Measurements from ENCODE around the gene CYFIP2. TPM values are rescaled to one million over a fixed set of nuclear protein-coding genes. Genes with fewer than 3 reads are reported as not detected.
A peak's percentile ranks its signal among the peaks of the same experiment; 100 is the strongest.

The CYFIP2 gene
- total RNA-seq, 1 donor from 2014 or later = 319 TPM

DNA sequence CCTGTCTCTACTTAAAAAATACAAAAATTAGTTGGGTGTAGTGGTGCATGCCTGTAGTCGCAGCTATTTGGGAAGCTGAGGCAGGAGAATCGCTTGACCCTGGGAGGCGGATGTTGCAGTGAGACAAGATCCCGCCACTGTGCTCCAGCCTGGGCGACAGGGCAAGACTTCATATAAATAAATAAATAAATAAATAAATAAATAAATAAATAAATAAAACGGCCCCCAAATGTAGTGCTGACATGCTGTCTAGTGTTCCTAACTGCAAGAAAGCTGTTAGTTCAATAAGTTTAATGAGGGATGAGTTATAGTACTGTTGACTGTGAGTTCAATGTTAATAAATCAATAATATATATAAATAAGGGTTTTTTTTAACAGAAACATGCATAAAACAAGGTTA, 7.5 kb upstream of the CYFIP2 start:
- DNase-seq (ENCODE audit: low spot score) = no peak

DNA sequence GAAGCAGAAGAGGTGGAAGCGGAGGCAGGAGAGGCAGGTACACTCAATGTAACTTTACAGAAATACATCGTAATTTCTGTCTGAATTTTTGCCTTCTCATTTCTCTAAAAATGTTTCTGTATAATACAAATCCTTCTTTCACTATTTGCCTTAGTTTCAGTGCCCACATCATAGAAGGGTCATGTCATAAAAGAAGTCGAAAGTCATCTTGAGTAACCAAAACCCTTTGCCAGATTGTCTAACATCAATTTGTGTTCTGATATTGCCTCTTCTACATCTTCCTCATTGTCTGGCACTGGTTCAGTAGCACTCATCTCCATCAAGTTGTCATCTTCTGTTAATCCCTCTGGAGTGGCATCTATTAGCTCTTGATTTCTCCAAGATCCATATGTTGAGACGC, 6.2 kb upstream of the CYFIP2 start:
- DNase-seq (ENCODE audit: low spot score) = no peak

DNA sequence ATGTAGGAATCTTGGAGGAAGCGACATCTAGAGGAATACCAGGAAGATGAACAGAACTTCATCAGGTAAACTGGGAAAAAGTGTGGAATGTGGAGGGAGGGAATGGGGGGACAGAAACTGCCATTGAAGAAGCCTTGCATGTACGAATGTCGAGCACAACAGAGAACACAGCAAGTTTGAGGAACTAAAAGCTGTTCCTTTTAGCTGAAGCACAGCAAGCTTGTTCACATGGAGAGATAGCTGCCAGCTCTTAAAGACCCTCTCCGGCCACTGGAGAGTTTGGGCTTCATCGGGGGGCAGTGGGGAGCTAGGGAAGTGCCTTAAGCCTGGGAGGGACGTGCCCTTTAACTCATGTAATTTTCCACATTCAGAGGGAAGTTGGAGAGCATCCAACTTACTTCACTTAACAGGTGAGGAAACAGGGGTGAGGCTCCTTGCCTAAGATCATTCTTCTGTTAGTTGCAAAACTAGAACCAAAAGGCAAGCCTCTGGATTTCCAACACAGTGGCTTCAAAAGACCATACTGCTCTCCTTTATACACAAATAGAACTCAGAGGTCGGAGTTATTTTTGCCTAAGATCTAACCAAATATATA, 2.3 kb upstream of the CYFIP2 start:
- no peak for DNase-seq (ENCODE audit: low spot score)

DNA sequence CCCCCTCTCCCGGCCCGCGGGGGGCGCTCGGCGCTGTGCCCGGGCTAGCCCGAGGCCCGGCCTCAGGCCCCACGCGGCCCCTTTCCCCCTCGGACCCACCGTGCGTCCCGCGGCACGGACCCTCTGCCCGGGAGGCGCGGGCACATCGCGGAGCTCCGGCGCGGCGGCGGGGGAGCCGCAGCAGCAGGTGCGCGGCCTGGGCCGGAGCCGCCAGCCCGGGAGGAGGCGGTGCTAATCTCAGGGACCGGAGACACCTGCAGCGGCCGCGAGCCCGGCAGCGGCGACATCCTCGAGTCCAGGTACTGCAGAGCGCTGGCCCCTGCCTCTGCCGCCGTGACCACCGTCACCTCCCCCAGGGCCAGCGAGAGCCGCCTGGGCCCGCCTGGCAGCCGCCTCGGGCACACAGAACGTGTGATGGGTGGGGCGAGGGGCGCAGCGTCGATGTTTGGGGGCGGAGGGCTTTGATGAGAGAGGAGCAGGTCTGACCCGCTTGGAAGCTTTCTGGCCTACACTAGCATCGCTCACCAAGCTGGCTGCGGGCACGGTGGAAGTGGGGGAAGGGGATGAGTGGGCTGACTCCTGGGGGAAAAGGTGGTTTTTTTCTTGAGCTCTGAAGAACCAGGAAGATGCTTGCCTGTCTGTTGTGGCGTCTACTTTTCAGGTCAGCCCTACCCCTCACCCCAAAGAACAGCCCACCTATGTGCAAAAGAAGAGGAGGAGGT, 524 bp downstream of the CYFIP2 start:
- no peak for DNase-seq (ENCODE audit: low spot score)

DNA sequence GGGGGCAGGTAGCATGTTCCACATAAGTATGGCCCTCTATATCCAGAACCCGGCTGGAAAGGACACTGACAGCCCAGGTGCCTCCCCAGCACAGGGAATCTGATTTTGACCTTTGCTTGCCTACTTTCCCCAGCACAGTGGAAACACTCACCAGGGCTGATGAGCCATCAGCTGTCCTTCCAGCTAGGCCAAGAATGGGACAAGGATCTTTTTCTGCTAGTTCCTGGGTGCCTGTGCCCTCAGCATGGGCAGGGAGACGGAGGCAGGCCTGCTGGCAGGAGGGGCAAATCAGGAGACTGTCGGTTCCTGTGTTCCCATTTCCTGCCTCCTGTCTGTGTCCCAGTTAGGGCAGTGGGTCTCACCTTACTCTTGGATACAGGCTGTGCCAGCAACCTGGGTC, 1.1 kb downstream of the CYFIP2 start:
- no peak for DNase-seq (ENCODE audit: low spot score)

DNA sequence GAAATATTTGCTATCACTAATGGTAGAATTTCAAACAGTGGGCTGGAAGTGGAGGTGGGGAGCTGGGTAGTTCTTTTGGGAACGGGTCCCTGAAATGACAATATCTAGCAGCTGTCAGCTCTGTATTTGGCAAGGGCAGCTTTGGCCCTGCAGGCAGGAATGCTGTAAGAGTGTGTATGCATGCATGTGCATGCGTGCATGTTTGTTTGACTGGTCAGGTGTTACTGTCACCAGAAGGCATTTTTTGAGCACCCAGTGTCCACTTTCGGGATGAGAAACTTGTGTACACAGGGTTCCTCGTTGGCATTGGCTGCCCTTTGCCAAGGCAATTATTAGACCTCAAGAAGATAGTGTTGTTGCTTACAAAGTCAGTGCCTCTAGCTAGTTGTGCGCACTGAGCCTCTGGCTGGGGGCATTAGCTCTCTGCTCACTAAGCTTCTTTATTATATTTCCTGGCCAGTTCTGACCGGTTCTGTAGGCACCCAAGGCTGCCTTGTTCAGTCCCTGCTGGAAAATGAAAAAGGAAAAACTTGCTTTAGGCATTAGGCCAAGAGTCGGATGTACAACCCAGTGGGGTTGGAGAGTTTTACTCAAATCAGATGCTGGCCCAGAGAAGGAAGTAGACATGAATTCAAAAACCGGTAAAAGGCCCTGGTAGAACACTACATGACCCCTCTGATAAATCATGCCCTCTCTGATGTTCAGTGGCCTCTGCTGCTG, 2.0 kb downstream of the CYFIP2 start:
- DNase-seq (ENCODE audit: low spot score) = peak; percentile 51

DNA sequence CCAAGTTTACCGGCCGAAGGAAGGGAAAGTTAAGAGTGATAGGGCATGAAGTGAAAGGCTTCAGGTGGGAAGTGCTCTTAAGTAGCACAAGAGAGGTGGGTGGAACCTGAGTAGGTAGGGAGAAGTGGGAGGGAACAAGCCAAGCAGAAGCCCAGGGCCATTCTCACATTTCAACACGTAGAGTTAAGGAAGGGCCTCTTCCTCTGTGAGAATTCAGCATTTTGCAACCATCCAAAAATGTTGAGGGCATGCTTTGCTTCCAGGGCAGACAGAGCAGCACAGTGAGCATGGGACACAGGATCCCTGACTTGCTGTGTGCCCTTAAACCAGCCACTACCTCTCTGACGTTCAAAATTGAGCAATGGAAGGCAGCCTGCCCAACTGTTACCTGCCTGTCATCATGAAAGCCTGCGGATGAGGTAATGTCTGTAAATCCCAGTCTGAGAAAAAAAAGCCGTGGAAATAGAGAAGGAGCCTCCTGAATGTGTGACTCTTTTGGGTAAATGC, 3.3 kb downstream of the CYFIP2 start:
- DNase-seq (ENCODE audit: low spot score) = peak; percentile 27

DNA sequence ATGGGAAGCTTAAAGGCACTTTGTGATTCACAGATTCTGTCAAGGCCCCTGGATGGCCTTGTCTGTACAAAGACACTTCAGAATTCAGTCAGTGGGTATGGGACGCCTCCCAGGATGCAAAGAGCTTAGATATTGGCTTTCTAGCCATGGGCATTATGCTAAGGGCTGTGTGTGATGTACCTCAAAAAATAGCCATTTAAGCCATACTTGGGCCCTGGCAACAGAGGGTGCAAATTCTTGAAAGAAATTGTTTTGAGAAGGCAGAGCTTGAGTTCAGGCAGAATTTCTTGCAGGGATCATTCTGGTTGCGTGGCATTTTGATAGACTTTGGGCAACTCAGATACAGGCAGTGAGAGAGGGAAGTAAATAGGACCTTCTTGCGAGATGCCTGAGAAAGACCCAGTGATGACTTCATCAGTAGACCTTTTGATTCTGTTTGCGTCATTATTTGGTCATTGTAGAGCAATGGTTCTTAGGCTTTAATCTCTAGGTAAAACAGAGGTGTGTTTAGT, 3.9 kb downstream of the CYFIP2 start:
- no peak for DNase-seq (ENCODE audit: low spot score)

DNA sequence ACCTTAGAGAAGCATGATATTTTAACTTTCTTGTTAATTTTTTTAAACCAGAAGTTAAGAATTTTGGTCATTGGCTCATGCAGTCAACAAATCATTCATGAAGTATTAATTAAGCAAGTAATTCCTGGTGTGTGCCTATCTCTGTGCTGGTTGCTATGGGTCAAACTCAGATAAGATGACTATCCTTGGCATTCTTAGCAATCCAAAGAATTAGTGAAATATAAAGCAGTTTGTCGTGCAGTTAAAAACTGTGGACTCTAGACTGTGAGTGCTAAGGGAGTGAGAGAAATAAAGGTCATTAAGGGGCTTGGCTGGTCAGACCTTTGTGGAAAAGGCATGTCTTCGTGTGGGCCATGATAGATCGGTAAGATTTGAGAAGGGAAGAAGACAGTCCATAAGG, 4.8 kb downstream of the CYFIP2 start:
- no peak for DNase-seq (ENCODE audit: low spot score)

DNA sequence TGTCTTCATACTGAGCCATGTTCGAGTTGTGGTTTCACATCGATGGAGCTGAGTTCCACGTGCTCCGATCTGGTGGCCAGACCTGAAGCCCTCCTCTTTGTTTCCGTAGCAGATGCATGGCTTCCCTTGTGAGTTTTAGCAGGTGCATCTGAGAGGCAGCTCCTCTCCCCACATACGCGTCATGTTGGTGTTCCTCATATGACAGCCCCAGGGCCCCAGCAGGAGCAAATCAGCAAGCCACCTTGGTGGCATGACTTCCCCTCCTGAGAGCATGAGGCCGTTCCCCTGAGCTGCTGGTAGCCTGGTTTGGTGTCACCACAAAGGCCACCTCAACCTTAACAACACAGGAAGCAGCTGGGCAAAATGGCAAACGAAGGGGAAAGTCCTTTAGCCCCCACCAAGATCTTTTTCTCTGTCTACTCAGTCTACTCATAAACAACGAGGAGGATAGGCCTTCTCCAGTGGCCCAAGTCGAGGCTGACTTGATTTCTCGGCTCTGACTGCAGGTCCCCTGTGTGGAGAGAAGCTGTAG, 5.9 kb downstream of the CYFIP2 start:
- no peak for DNase-seq (ENCODE audit: low spot score)

DNA sequence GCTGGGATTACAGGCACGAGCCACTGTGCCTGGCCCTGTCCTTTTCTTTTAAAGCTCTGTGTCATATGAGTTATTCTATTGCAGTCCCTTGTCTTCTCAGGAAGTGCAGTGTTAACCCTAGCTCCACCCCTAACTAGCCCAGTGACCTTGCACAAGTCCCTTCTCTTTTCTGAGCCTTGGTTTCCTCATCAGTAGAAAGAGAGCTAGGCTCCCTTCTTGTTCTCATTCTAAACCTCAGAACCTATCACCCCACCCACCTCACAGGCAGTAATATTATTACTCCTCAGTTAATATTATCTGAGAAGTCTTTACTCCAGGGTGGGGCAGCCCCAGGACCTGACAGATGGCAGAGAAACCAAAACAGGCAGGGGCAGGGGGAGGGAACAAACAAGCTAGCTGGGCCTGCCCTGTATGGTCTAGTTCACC, 7.2 kb downstream of the CYFIP2 start:
- DNase-seq (ENCODE audit: low spot score) = no peak

DNA sequence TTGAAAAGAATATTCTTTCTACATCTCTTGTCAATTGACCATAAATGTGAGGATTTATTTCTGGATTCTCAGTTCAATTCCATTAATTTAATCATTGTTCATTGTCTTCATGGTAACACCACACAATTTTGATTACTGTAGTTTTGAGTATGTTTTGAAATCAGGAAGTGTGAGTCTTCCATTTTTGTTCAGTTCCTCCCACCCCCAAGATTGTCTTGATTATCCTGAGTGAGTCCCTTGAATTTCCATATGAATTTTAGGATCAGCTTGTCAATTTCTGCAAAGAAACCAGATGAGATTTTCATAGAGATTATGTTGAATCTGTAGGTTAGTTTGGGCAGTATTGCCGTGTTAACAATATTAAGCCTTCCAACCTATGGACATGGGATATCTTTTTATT, 9.5 kb downstream of the CYFIP2 start:
- no peak for DNase-seq (ENCODE audit: low spot score)

DNA sequence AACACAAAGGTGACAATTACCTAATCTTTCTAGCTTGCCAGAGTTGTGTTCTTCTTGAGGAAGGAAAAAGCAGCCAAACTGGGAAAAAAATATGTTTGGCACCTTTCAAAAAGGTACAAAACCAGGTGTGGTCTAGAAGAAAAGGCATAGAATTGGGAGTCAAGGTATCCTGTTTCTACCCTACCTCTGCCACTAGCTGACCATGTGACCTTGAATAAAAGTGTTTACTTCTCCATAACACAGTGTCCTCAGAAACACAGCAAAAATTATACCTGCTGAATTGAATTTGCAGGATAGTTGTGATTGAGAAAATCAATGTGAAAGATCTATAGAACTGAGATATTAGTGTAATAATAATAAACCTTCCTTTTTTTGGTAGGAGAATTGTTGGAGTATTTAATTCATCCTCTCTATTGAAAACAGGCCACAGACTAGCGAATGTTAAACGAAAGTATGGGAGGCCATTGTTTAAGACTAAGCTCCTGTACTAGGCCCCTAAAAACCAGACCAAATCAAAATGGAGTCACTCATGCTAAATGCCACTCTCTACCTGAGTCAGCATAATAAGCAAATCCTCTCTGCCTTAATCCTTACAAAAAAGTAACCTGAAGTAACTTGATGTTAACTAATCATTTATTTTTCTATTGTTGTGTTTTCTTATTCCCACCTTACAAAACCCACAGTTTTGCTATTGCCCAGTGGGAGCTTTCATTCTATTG, 12.6 kb downstream of the CYFIP2 start:
- DNase-seq (ENCODE audit: low spot score) = no peak

DNA sequence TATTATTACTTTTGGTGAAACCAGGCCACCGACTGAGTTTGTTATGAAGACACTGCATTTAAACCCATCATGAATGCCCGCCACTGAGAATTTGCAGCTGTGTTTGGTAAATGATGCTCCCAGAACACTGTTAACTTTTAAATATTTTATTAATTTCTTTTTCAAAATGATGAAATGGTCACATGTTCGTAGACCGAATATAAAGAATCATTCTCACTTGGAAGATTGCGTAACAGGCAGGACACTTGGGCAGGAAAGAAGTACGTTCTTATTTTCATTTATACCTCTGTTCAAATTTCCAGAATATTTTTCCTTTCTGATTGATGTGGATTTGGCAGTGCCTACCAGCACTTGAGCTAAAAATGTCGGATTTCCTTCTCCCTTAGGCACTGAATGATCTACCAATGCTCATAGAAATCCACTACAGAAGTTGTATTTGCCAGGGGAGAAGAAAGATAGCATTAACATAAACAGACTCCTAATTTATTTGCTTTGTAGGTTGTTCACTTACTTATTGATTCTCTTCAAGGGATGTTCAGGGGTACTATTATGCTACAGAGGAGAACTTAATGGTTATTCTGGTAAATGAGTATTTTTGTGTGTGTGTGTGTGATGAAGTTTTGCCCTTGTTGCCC, 13.8 kb downstream of the CYFIP2 start:
- DNase-seq (ENCODE audit: low spot score) = no peak

DNA sequence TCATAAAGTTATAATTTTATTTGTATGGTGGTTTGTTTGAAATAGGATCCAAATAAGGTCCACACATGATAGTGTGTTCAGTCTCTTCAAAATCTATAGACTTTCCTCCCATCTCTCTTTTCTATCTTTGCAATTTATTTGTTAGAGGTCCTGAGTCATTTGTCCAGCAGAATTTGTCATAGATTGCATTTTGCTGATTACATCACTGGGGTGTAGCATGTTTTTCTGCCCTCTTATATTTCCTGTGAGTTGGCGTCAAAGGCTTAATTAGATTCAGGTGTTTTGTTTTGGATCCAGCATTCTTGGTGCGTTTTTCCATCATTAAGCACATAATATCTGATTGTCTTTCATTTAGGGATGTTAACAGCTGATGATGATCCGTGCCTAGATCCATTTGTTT, 15.0 kb downstream of the CYFIP2 start:
- DNase-seq (ENCODE audit: low spot score) = no peak

DNA sequence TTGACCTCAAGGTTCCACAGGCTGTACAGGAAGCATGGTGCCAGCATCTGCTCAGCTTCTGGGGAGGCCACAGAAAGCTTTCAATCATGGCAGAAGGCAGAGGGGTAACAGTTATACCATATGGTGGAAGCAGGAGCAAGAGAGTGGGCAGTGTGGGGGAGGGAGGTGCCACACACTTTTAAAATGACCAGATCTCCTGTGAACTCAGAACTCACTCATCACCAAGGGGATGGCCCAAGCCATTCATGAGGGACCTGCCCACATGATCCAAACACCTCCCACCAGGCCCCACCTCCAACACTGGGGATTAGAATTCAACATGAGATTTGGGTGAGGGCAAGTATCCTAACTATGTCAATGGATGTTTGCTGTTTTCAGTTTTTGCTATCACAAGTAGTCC, 16.2 kb downstream of the CYFIP2 start:
- no peak for DNase-seq (ENCODE audit: low spot score)

DNA sequence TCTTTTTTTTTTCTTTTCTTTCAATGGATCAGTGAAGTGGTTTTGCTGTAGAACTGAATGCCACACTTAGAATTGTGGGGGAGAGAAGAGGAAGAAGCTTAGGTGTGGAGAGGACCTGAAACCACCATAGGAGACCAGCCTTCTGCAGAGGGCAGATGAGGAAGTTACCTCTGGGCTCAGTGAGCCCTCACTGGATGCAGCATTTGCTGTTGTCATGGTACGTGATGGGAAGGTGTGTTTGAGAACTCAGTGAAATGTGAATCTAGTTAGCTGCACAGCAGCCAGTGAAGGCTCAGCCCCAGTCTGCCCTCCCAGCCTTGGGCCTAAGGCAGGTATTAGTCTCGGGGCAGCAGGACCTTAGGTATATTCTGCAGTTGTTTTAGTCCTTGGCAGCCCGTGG, 17.5 kb downstream of the CYFIP2 start:
- no peak for DNase-seq (ENCODE audit: low spot score)

DNA sequence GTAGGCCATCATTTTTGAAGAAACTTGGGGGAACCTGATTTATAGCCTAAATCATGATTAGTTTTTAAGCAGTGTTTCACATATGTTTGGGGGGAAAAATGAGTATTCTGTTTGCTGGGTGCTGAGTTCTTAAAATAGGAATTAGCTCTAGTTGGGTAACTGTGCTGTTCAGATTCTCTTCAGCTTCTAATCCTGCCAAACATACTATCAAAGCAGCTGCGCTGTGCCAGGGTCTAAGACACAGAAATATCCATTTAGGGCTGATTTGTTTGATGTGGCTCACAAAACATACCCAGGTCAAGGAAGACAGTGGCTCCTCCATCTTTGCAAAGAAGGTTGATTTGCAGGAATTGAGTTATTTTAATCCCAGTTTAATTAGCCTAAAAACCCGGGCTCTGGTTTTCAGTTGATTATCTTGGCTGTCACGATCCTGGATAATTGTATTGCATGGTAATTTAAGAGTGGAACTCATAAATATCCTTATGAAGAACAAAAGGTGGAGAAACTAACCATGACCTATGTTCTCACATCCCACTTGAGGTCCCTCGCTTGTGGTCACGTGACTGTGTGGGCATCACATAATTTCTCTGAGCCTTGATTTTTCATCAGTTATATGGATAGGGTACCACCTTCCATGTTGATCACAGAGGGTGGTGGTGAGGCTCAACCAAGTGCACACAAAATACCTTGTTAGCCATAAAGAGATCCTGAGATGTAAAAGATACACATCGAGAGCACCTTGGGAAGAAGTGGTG, 18.7 kb downstream of the CYFIP2 start:
- no peak for DNase-seq (ENCODE audit: low spot score)

DNA sequence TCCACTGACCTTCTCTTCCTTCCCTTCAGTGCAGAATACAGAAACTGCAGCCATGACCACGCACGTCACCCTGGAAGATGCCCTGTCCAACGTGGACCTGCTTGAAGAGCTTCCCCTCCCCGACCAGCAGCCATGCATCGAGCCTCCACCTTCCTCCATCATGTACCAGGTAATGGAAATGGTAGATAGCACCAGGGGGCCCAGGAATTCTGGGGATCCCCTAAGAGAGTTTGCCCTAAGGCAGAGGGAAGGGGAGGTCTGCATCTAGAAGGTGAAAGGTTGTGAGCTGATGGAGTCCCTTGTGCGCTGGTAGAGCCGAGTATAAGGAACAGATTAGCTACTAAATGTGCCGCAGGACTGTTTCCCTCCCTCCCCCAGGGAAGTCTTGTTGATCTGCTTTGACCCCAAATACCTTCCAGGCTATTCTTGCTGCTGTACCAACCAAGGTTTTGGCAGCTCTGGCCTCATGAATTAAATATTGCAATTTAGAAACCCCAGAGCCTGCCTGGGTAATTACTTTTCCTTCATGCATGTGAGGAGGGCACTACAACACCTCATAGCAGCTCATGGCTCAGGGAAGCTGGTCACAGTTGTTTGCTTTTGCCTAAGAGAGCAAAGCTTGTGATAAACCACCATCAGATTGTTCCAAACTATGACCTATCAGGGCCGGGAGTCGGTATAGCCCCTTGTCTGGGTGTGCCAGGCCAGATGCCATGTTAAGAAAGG, 19.6 kb downstream of the CYFIP2 start:
- no peak for DNase-seq (ENCODE audit: low spot score)

DNA sequence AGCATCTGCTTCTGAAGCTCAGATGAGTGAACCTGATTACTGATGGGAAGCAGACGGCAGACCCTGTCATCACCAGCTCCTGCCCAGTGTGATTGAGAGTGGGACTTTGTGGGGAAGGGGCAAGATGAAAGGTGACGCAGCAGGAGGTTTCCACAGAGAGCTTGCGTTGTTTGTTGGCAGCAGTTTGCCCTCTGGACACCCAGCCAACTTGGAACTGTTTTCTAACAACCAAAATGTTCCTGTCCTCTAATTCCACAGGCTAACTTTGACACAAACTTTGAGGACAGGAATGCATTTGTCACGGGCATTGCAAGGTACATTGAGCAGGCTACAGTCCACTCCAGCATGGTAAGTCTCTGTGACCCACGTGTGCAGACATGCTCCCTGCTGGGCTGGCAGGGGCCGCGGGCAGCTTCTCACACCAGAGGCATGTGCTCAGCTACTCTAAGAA, 20.9 kb downstream of the CYFIP2 start:
- DNase-seq (ENCODE audit: low spot score) = peak; percentile 21
